Panc1 (cell line): ENCODE measurements around the gene JSRP1. TPM values are rescaled to one million over a fixed set of nuclear protein-coding genes. Genes with fewer than 3 reads are reported as not detected.

Experiments
- ATAC-seq: fragments of 200-7000 bp; cut with Tn5 transposase; 2 replicates; pipeline ENCODE4 v1.9.1; 2020; ENCODE audit warnings: mild to moderate bottlenecking, moderate library complexity
- BruUV-seq: library from RNA; stranded (reverse); fragments of 400-500 nt; replicated peaks from 2 replicates; lab custom pipeline; 2021; lab: Mats Ljungman, UMichigan
- CTCF ChIA-PET: fragments of 300-600 bp; sonication (Branson Sonifier 250); formaldehyde crosslinking; loops from one replicate; lab custom pipeline; 2022; ENCODE audit warnings: antibody characterized with exemption; lab: Charles Lee
- POLR2A ChIA-PET: fragments of 300-600 bp; sonication (Branson Sonifier 250); formaldehyde crosslinking; loops from one replicate; lab custom pipeline; 2022; ENCODE audit warnings: antibody characterized with exemption; lab: Charles Lee
- DNase-seq: peaks from one replicate; pipeline ENCODE4 v3.0.0-alpha.2; 2010; ENCODE audit warnings: low read depth, low spot score
- H3K27ac ChIP-seq: 2 replicates; pipeline ENCODE4 v1.5.1; 2011; ENCODE audit warnings: mild to moderate bottlenecking, low read length, inconsistent platforms
- H3K27me3 ChIP-seq: fragments of 200-500 bp; sonication (Bioruptor generic); 2 replicates; pipeline ENCODE4 v1.6.0; 2014; ENCODE audit warnings: low read length, inconsistent platforms; ENCODE audit not compliant: control insufficient read depth, insufficient read depth
- H3K36me3 ChIP-seq: fragments of 200-500 bp; sonication (Bioruptor generic); 2 replicates; pipeline ENCODE4 v1.5.1; 2014; ENCODE audit warnings: inconsistent platforms, mild to moderate bottlenecking, low read length, moderate library complexity; ENCODE audit not compliant: control insufficient read depth, insufficient read depth
- H3K4me1 ChIP-seq: 2 replicates; pipeline ENCODE4 v1.5.1; 2011; ENCODE audit warnings: inconsistent platforms, mild to moderate bottlenecking, low read length, moderate library complexity; ENCODE audit not compliant: control insufficient read depth, insufficient read depth
- H3K4me3 ChIP-seq, 2 experiments: 2 replicates each; pipeline ENCODE4 v1.5.1; 2011 to 2012; ENCODE audit warnings: low read depth in 2 of 2, low read length in 2 of 2, mild to moderate bottlenecking in 2 of 2, inconsistent platforms in 1 of 2, moderate library complexity in 1 of 2
- H3K9me3 ChIP-seq: fragments of 200-500 bp; sonication (Bioruptor generic); 2 replicates; pipeline ENCODE4 v1.5.1; 2014; ENCODE audit warnings: low read depth, mild to moderate bottlenecking, inconsistent platforms, low read length, moderate library complexity; ENCODE audit not compliant: control insufficient read depth, insufficient read depth
- POLR2AphosphoS5 ChIP-seq: IDR thresholded peaks from 2 replicates; pipeline ENCODE4 v1.6.1; 2012; ENCODE audit warnings: mild to moderate bottlenecking, low read depth, low read length, moderate library complexity
- SIN3A ChIP-seq: IDR thresholded peaks from 2 replicates; pipeline ENCODE4 v1.6.1; 2012; ENCODE audit warnings: low read depth, mild to moderate bottlenecking, low read length, moderate library complexity, borderline replicate concordance; ENCODE audit not compliant: insufficient read depth
- TCF7L2 ChIP-seq: IDR thresholded peaks from 2 replicates; pipeline ENCODE4 v1.6.1; 2011; ENCODE audit warnings: mild to moderate bottlenecking, low read depth, low read length, inconsistent platforms
- in situ Hi-C: cut with HindIII; loops from 2 replicates; pipeline ENCODE4 v1.10.0; 2016; ENCODE audit warnings: low sequenced_read_pairs, low pct_unique_long_range_greater_than_20kb
- intact Hi-C: fragments of 100-400 bp; cut with micrococcal nuclease; formaldehyde crosslinking; loops from one replicate; pipeline ENCODE4 v1.10.0; 2022; ENCODE audit not compliant: unreplicated experiment
- total RNA-seq: library from RNA; stranded (reverse); gene quantifications from one replicate; pipeline ENCODE4 v1.2.1, GENCODE V29; 2021; ENCODE audit not compliant: unreplicated experiment
- TF ChIP-seq, protein P1 (sequence below): fragments of 450-650 bp; IDR thresholded peaks from 2 replicates; pipeline ENCODE4 v1.5.1; 2017; ENCODE audit warnings: mild to moderate bottlenecking
- TF ChIP-seq, protein P2 (sequence below), 2 experiments: IDR thresholded peaks; 2 replicates each; pipeline ENCODE4 v1.6.1; 2011 to 2012; ENCODE audit warnings: low read depth in 2 of 2, control low read depth in 1 of 2, low read length in 1 of 2, mild to moderate bottlenecking in 1 of 2, moderate library complexity in 1 of 2; ENCODE audit not compliant: insufficient read depth in 1 of 2

The JSRP1 gene
- total RNA-seq, 1 experiment from 2014 or later: 0.51 TPM

DNA sequence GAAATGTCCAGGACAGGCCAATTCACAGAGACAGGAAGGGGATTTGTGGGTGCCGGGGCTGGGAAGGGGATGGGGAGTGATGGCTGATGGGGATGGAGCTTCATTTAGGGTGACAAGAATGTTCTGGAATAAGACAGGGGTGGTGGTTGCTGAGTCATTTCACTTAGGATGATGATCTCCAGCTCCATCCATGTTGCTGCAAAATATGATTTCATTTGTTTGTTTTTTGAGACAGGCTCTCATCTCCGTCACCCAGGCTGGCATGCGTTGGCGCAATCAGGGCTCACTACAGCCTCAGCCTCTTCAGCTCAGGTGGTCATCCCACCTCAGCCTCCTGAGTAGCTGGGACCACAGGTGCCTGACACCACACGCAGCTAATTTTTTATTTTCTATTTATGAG is 3.1 kb upstream of the JSRP1 start:
- ATAC-seq (no peak), DNase-seq (no peak)
- Histone ChIP-seq H3K27me3 (no peaks in the 10 kb centered on the region), H3K36me3 (no peaks in the 10 kb centered on the region), H3K9me3 (no peaks in the 10 kb centered on the region), H3K4me3 (no peak overlapping the region), H3K27ac (no peak overlapping the region), H3K4me1 (no peaks in the 10 kb centered on the region)
- TF ChIP-seq POLR2AphosphoS5: no peak
- no peak for TF ChIP-seq TCF7L2
- TF ChIP-seq, protein P1, sequence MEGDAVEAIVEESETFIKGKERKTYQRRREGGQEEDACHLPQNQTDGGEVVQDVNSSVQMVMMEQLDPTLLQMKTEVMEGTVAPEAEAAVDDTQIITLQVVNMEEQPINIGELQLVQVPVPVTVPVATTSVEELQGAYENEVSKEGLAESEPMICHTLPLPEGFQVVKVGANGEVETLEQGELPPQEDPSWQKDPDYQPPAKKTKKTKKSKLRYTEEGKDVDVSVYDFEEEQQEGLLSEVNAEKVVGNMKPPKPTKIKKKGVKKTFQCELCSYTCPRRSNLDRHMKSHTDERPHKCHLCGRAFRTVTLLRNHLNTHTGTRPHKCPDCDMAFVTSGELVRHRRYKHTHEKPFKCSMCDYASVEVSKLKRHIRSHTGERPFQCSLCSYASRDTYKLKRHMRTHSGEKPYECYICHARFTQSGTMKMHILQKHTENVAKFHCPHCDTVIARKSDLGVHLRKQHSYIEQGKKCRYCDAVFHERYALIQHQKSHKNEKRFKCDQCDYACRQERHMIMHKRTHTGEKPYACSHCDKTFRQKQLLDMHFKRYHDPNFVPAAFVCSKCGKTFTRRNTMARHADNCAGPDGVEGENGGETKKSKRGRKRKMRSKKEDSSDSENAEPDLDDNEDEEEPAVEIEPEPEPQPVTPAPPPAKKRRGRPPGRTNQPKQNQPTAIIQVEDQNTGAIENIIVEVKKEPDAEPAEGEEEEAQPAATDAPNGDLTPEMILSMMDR: no peak
- TF ChIP-seq SIN3A: no peak
- TF ChIP-seq, protein P2, sequence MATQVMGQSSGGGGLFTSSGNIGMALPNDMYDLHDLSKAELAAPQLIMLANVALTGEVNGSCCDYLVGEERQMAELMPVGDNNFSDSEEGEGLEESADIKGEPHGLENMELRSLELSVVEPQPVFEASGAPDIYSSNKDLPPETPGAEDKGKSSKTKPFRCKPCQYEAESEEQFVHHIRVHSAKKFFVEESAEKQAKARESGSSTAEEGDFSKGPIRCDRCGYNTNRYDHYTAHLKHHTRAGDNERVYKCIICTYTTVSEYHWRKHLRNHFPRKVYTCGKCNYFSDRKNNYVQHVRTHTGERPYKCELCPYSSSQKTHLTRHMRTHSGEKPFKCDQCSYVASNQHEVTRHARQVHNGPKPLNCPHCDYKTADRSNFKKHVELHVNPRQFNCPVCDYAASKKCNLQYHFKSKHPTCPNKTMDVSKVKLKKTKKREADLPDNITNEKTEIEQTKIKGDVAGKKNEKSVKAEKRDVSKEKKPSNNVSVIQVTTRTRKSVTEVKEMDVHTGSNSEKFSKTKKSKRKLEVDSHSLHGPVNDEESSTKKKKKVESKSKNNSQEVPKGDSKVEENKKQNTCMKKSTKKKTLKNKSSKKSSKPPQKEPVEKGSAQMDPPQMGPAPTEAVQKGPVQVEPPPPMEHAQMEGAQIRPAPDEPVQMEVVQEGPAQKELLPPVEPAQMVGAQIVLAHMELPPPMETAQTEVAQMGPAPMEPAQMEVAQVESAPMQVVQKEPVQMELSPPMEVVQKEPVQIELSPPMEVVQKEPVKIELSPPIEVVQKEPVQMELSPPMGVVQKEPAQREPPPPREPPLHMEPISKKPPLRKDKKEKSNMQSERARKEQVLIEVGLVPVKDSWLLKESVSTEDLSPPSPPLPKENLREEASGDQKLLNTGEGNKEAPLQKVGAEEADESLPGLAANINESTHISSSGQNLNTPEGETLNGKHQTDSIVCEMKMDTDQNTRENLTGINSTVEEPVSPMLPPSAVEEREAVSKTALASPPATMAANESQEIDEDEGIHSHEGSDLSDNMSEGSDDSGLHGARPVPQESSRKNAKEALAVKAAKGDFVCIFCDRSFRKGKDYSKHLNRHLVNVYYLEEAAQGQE (IDR thresholded peaks at IDR 0.05; ENCODE audit: insufficient read depth in 1 of 2, low read depth in 2 of 2, low read length in 1 of 2): no peak
- POLR2A ChIA-PET: no interaction called here
- in situ Hi-C loops: no loop called here
- BruUV-seq: no TSS peak
- CTCF ChIA-PET: no interaction called here
- intact Hi-C loops: no loop called here

DNA sequence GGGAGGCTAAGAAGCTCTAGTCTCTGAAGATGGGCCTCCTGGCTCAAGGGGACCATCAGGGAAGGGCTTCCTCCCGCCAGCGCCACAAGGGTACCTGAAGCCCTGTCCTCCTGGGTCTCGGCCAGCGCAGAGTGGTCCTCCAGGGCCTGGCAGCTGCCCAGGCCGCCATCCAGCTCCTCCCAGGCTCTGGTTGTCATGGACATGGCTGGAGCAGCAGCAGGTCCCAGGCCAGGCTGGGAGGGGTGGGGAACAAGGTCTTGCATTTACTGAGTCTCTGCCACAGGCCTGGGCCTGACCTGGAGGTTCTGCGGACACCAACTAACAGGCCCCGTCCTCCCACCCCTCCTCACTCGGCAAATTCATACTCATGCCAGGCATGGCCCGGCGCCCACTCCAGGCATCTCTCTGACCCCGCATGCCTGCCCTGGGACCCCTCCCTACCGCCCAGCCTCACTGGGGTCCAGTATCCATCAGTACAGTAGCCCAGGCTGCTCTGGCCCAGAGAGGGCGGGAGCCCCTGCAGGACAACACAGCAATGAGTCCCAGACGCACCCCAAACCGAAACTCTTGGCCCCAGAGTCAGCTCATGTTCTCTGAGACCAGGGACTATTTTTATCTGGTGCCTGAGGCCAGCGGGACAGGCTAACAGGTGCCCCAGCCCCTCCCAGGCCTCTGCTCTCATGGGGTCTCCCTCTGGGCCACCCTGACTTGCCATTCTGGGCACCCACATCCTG is 938 bp downstream of the JSRP1 start:
- TF ChIP-seq POLR2AphosphoS5: no peak
- TF ChIP-seq, protein P2 (IDR thresholded peaks at IDR 0.05; ENCODE audit: insufficient read depth in 1 of 2, low read depth in 2 of 2, low read length in 1 of 2): no peak
- no peak overlapping the region for H3K4me3 ChIP-seq
- no peaks in the 10 kb centered on the region for H3K4me1 ChIP-seq
- ChIA-PET CTCF (no interaction called here), POLR2A (no interaction called here)
- no peaks in the 10 kb centered on the region for H3K27me3 ChIP-seq
- intact Hi-C loops: no loop called here
- no TSS peak for BruUV-seq
- H3K27ac ChIP-seq: no peak overlapping the region
- DNase-seq (no peak), ATAC-seq (no peak)
- in situ Hi-C loops: no loop called here
- no peaks in the 10 kb centered on the region for H3K36me3 ChIP-seq
- H3K9me3 ChIP-seq: no peaks in the 10 kb centered on the region
